HG02759 (cell line): Measurements from ENCODE around the gene APC.
A peak's percentile ranks its signal among the peaks of the same experiment; 100 is the strongest.

Experiments
- ATAC-seq: cut with Tn5 transposase; IDR thresholded peaks from one replicate; pipeline ENCODE4 v1.9.1; 2021; ENCODE audit warnings: mild to moderate bottlenecking, moderate library complexity; ENCODE audit not compliant: unreplicated experiment

Gene APC

DNA sequence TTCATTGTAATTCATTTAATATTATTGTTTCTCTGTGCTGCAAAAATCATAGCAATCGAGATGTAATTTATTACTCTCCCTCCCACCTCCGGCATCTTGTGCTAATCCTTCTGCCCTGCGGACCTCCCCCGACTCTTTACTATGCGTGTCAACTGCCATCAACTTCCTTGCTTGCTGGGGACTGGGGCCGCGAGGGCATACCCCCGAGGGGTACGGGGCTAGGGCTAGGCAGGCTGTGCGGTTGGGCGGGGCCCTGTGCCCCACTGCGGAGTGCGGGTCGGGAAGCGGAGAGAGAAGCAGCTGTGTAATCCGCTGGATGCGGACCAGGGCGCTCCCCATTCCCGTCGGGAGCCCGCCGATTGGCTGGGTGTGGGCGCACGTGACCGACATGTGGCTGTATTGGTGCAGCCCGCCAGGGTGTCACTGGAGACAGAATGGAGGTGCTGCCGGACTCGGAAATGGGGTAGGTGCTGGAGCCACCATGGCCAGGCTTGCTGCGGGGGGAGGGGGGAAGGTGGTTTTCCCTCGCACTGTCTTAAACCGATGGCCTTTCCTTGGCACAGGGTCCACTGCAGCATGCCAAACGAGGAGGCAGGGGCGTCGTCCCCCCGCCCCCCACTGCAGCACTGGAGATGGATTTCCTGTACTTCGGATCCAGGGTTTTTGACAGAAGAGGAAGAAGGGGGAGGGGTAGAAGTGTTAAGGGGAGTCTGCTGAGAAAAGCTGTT lies at the start of gene APC:
TSS of gene APC (plus strand) at position 423 of the 728 bp plus-strand sequence. CDS start 17,006 bp downstream, outside the sequence.
- ATAC-seq = peak; percentile 100

DNA sequence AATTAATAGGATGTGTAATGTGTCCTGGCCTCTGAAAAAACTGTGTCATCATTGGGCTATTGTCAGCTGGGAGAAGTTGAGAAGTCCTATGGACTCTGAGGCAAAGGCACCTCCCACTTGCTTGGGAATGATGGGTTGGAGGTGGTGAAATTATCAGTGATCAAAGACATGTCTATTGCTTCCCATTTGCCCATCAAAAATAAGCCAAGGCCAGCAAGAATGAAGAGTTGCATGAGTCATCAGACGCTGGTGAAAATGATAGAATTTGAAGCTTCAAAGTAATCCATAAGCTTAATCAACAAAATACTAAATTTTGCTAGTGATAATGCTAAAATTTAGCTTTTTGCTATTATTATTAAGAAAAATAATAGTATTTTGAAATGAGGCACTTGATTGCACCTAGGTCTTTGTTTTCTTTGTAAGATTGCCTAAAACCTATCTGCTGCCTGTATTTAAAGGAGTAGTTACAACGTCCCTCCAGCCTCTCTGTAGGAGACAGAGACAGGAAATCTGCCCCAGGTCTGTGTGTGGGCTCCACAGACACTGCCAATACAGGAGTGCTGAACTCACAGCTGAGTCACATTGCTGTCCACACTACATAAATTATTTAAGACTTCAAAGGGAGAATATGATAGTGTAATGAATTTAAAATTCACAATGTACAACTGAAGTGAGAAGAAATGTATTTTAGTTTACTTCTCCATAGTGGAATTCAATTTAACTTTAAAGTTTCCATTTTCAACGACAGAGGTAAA lies 48.4 kb upstream of the APC start:
- no peak for ATAC-seq

DNA sequence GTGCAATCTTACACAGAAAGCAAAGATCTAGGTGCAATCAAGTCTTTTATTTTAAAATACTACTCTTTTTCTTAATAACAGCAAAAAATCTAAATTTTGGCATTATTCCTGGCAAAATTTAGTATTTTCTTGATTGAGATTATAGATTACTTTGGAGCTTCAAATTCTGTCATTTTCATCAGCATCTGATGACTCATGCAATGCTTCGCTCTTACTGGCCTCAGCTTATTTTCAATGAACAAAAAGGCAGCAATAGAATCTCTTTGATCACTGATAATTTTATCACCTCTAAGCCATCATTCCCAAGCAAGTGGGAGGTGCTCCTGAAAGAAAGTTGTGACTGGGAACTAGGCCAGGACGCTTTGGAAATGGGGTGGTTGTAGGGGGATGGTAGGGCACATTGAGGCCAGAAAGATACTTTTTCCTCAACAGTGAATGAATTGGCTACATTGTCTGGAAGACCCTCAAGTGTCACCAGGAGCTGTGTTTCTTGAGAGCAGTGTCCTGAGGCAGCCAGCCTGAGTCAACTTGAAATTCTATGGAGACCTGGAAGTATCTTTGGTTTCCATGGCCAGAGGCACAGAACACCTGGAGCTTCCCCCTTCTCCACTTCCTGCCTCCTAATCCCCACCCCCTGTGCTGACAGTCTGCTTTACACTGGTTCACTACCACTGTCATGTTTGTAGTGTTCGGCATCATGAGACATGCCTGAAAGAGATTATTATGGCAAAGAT lies 46.9 kb upstream of the APC start:
- no peak for ATAC-seq

DNA sequence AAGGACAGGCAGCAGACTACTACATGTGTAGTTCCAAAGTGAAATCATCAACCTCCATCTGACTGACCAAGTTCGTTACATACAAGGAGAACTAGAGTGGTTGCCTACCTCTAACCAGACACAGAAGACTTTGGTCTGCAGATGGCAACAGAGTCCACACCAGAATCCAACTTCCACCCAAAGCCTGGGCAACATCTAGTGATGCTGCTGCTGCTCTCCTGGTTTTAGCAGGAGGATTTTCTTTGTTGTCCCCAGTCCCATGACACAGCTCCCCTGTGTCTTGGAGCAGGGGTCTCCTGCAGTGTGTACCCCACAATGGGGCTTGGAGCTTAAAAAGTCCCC lies 46.4 kb upstream of the APC start:
- ATAC-seq = no peak

DNA sequence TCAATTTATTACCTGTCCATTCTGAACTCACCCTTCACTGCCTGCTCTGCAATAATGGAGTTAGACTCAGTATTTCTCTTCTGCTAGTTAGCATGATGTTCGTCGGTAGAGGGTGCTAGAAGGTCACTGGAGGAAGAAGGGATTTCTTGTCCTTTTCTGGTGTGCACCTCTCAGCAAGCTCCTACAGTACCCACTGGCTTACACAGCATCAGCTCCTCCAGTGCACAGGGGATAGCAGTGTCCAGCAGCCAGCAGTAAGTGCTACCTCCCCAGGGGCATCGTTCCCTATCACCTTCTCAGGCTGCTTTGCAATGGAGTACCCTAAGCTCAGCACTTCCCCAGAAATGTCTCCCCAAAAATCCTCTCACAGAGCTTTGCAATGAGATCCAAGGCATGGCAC lies 45.9 kb upstream of the APC start:
- no peak for ATAC-seq

DNA sequence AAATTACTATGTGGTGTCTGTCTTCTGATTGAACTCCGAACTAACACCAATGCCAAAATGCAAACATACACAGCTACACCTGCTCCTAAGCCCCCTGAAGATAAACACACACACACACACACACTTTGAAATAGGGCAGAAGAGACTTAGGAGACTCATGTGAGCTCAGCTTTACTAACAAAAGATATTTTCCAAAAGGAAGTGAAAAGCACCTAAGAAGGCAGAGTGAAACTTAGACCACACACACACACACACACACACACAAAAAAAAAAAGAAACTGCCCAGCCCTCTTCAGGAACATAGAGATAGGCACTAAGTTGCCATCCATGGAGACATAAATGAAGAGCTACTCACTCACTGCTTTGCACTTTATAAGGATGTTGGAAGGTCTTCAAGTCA lies 45.2 kb upstream of the APC start:
- ATAC-seq = no peak

DNA sequence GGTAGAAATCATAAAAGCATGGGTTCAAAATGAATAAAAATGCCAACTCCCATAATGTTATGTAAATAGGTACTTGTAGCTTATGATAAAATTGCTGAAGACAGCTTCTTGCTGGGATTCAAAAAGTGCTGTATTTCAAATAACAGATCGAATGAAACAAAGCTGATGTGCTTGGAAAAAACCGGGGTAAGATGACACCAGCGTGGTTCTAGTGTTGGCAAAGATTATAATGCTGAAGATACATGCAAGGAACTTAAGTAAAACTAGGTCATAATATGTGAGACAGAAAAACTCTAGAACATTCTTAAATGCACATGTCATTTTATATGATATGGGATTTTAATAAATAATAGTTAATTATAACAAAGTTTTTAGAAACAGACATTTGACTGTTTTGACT lies 44.4 kb upstream of the APC start:
- no peak for ATAC-seq

DNA sequence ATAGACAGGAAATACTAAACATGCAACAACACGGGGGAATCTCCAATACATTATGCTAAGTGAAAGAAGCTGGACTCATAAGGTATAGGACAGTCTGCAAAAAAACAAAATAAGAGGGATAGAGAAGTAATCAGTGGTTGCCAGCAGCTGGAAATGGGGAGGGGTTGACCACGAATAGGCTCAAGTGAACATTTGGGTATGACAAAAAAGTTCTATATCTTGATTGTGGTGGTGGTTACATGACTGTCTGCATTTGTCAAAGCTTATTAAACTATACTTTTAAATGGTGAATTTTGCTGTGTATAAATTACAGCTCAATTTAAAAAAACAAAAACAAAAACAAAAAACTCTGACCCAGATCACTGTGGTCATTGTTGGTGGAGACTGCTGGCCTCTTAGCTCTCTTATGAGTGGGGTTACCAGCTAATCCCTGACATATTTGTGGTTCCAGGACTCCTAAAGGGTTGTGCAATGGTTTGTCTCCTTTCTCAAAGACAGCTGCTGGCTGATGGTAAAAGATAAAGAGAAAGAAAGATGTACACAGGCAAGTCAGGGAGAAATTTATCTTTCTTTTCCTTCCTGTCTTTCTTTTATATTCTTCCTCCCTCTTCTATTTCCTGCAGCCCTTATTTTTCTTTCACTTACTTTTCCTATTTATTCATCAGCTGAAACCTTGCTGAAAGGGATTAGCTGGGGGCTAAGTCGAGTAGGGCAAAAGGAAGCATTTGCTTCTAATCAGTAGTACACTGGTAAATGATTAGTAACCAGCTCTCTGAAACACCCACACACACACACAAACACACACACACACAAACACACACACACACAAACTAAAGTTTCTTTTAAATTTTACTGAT lies 42.6 kb upstream of the APC start:
- ATAC-seq = no peak

DNA sequence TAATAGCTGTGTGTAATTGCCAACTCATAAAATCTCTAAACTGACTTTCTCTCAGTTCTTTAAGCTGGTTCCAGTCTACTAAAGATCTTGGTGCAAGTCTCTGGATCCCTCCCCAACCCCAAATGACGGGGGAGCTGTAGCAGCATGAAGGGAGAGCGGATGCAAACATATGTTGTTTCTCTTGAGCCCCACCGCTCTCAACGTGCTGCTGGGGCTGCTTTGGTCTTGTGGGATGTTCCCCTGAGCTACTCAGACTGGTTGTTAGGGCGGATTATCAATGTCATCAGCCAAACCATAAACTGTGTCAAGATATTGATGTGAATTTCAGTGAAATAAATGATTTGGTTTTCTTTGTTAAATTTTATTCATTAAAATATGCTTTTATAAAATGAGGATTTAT lies 40.9 kb upstream of the APC start:
- ATAC-seq = no peak

DNA sequence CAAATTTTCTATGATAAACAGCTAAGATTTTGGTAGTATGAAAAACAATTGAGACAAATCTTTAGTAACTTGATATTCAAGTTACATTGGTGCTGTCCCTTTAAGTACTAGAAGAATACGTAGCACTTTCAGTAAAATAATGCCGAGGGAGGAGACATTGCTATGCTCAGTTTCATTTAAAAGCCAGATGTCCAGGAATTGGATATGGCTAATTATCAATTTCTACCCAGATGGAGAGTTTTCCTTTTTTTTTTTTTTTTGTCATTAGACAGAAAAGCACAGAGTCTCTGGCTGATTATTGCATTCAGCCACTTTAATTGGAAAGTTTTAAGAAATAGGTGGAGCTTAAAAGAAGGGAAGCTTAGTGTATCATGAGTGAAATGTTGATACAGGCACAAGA lies 40.4 kb upstream of the APC start:
- ATAC-seq = no peak

DNA sequence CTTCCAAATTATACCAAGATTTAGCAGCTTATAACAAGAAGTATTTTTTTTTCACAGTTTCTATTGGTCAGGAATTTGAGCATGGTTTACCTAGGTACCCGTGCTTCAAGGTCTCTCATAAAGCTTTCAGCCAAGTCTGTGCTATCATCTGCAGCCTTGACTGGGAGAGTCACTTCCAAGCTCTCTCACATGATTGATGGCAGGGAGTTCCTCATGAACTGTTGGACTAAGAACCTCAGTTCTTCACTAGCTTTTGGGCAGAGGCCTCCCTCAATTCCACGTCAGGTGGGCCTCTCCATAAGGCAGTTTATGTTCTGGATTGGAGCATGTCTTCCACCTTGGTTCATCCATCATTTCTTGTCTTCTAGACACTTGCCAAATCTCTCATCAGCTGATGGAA lies 39.9 kb upstream of the APC start:
- ATAC-seq = no peak

DNA sequence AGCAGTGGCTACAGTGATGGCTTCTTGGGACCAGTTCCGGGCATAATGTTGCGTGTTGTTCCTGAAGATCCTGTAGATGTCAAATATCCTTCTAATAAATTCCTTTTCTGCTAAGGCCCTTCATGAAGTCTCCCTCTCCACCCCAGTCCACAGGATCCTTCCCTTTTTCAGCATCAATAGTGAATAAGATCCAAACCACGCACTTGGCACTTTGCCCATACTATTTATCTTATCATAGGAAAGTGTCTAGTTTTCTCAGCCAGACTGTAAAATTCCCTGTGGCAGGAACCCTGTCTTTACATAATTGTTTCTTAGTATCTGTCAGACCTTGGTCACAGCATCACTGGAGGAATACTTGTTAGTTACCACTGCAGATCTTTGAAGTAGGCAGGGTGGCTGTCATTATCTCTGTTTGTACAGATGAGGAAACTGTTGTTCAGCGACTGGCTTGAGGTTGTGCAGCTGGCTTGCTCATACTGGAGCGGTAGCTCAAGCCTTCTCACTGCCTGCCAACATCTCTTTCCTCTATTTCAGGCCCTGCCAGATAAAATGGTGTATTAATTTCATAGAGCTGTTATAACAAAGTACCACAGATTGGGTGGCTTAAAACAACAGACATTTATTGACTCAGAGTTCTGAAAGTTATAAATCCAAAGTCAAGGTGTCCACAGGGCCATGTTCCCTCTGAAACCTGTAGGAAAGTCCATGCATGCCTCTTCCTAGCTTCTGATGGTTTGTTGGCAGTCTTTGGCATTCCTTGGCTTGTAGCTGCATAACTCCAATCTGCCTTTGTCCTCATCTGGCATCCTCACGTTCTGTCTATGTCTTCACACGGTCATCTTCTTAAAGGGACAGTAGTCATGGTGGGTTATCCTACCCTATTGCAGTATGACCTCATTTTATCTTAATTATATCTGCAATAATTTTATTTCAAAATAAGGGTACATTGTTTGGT lies 33.5 kb upstream of the APC start:
- ATAC-seq = no peak

DNA sequence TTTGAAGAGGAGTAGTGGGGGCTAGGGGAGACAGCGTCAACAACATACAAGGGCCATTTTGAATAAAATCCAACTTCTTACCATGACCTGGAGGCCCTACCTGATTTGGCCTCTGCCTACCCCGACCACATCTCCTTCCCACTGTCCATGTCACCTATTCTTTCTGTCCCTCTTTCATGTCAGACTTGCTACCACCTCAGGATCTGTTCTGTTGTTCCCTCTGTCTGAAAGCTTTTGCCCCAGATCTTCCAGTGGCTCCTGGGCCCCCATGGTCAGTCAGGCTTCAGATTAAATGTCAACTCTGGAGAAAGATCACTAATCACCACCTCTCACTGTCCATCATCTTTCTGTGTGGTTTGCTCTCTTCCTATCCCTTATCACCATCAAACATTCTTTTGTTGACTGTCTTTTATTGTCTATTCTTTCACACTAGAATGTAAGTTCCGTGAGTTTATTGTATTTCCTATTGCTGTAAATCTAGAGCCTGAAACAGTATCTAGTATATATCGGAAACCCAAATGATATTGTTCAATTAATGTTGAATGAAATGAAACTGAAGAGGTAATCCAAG lies 31.2 kb upstream of the APC start:
- no peak for ATAC-seq

DNA sequence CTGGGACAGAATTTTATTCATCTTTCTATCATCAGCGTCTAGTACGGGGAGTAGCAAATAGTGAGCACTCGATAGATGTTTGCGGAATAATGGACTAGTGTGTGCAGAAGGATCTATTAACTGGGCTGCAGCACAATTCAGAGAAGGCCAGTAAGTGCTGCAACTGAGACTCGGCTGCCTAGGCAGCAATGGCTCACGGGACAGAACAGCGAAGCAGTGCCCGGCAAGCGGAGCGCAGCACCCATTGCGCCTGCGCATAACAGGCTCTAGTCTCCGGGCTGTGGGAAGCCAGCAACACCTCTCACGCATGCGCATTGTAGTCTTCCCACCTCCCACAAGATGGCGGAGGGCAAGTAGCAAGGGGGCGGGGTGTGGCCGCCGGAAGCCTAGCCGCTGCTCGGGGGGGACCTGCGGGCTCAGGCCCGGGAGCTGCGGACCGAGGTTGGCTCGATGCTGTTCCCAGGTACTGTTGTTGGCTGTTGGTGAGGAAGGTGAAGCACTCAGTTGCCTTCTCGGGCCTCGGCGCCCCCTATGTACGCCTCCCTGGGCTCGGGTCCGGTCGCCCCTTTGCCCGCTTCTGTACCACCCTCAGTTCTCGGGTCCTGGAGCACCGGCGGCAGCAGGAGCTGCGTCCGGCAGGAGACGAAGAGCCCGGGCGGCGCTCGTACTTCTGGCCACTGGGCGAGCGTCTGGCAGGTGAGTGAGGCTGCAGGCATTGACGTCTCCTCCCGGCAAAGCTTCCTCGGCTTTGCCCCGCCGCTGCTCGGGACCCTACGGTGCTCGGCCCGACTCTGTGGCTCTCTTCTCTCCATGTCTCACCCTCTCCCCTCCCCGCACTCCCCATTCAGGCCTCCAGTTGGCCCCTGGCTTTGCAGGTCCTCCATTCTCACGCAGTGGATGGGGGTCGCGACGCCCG lies 30.2 kb upstream of the APC start:
- ATAC-seq = peak; percentile 95

DNA sequence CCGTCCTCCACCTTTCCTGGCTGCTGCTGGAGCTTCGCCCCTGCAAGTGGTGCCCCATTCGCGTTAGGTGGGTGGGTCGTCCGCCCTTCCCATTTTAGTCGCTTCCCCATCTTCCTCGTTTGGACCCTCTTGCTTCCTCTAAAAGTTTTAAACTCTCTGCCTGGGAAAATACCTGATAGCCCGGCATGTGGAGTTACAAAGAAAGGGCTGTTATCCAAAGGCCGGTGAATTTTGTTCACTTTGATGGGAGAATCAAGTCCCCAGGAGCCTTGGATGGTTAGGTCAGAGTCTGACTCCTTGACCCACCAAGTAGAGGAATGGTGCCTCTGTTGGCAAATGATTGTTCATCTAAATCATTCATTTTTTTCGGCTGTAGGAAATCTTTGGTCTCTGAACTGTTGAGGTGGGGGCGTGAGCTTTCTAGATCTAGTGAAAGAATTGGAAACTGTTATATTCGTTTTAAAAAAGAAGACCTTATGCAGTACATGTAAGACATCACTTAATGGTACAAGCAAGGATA lies 29.5 kb upstream of the APC start:
- no peak for ATAC-seq

DNA sequence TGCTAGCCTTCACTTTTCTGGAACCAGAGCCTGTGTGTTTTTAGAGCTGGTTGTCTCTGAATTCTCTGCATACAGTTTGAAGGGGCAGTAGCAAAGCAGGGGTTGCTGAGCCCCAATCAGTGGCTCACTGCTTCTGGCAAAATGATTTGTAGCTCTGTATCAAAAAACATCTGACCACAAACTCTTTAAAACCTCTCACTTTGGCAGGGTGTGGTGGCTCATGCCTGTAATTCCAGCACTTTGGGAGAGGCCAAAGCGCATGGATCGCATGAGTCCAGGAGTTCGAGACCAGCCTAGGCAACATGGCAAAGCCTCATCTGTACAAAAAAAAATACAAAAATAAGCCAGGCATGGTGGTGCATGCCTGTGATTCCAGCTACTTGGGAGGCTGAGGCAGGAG lies 28.3 kb upstream of the APC start:
- no peak for ATAC-seq

DNA sequence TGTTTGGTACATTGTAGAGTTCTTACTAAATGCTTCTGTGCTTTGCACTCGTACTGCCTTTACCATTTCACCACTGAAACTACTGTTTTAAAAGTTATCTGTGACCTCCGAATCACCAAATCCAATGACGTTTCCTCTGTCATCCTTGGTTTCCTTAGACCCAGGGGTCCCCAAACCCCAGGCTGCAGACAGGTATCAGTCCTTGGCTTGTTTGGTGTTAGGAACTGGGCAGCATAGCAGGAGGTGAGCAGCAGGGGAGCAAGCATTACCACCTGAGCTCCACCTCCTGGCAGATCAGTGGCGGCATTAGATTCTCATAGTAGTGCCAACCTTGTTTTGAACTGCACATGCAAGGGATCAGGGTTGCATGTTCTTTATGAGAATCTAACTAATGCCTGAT lies 26.8 kb upstream of the APC start:
- ATAC-seq = no peak

DNA sequence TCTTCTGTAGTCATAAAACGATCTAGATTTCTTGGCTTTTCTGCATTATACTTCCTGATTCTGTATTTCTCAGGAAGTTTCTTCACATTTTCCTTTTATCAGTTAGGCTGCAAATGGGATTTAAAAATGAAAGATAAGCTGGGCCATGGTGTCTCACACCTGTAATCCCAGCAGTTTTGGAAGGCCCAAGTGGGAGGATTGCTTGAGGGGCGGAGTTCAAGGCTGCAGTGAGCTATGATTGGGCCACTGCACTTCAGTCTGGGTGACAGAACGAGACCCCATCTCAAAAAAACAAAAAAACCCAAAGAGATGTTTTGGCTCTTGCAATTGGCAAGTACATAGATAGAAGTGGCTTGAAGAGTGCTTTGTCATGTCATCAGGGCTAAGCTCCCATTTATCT lies 26.2 kb upstream of the APC start:
- ATAC-seq = no peak
